ENCODE measurements around the gene GGTA1.
"Not testable (repeated sequence)": the region's sequence is repeated elsewhere in the genome, so short reads cannot be mapped to it uniquely, and the experiment has no call there.

The GGTA1 gene

DNA sequence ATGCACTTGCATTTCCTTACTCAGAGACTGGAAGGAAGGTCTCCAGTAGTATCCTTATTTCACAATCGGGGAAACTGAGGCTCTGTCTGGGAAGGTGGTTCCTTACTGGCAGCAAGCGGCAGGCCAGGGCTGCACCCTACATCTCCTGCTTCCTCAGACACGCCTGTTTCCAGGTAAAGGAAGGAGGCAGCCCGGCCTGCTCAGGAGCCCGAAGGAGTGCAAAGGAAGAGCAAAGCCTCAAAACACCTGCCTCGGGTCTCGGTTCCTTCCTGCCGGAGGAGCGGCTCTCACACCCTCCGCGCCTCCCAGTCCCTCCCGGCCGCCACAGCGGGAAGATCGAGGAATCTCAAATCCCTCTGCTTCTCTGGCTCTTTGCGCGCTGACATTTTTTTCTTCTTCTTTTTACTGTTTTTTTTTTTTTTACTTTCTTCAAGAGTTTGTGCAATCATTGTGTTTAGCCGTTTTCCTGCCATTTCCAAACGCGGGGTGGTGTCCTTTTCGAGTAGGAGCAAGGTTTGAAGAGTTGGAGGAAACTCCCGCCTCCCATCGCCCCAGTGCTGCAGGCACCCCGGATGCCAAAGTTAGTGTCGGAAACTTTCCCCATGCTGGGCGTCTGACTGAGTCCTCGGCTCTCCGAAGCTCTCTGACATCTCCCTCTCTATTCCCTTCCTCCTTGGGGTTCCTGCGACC lies 1.0 kb downstream of the GGTA1 start:
- DNase-seq, result peak; percentile 56

DNA sequence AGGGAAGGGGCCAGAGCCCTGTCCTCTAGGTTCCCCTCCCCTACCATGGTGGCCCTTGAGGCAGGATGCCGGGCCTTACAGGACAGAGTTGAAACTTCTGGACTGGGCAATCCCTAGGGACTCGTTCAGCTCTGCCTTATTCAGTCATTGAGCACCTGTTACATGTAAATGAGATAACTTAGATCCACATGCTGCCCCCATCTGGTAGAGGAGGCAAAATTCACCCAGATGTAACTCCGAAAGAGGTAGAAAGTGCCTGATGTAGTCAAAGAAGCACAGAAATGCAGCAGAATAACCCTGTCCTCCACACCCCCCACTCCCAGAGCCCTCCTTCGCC lies 1.5 kb downstream of the GGTA1 start:
- DNase-seq, result peak; percentile 56

DNA sequence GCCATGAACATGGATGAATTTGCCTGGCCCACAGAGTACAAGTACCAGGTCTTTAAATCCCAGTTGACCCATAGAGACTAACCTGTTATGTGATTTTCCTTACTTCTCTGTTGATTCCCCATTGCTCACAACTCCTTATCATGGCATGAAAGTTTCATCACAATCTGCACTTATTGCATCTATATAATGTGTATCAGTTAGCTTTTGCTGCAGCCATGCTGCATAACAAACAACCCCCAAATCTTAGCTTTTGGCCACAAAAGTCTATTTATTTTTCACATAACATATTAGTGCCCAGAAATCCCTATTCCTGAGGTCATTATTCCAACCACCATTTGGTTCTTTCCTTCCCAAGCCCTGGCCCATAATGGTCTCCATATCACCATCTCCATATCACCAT lies 3.7 kb downstream of the GGTA1 start:
- DNase-seq, result no peak

DNA sequence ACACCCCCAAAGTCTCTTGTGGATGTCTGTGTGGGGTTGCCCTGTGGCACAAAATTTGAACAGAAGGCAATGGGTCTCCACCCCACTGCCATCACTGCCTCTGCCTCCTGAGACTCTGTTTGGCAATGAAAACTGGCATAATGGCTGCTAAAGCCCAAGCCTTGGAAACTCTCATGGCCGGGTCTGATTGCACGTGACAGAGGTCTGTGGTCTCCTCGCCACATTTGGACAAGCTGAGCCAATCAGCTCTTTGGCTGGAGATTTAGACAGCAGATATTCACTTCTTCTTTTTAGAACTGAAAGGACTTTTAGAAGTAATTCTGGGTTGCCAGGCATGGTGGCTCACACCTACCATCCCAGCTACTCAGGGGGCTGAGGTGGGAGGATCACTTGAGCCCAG lies 5.5 kb downstream of the GGTA1 start:
- no peak for DNase-seq

DNA sequence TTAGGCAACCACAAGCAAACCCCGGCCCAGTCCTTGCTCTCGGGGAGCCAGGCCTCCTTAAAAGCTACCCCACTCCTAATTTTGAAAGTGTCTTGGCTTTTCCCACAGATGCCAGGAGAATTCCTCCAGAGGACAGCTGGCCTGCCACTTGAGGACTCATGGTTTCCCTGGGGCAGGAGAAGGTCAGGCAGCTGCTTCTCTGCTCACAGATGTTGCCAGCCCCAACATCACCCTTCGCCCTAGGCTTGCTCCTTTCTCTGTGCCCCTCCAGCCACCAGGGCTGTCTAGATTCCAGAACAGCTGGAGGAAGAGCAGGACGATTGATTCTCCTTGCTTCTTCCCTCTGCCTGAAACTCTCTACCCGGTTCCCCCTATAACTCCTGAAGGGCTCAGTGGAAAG lies 8.5 kb downstream of the GGTA1 start:
- no peak for DNase-seq

DNA sequence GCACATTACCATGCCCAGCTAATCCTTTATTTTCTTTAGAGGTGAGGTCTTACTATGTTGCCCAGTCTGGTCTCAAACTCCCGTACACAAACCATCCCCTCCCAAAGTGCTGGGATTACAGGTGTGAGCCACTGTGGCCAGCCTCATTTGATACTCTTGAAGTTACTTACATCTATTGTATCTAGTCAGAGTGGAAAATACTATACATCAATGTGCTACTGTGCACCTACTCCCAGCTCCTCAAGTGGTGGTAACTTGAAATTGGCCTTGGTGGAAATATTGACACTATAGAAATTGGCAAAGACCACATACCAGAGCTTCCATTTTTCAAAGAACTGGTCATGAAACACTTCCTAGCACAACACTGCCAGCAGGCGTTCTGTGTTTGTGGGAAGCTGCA lies 10.3 kb downstream of the GGTA1 start:
- DNase-seq, result no peak

DNA sequence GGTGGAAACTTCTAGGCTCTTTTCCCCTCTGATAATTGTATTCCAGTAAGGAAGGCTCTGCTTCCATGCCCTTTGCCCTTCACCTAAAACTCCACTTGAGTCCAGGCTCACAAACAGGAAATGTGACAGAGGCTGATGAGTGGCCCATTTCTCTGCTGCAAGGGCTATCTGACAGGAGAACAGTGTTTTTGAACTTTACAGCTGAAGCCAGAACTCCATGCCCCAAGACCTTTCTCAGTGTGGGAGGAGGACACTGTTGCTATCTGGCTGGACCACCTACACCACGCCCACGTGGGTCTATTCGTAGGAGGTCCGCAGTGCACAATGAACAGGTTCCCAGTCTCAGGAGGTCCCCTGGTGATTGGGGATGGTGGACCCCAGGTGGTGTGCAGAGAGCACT lies 13.6 kb downstream of the GGTA1 start:
- DNase-seq, result no peak

DNA sequence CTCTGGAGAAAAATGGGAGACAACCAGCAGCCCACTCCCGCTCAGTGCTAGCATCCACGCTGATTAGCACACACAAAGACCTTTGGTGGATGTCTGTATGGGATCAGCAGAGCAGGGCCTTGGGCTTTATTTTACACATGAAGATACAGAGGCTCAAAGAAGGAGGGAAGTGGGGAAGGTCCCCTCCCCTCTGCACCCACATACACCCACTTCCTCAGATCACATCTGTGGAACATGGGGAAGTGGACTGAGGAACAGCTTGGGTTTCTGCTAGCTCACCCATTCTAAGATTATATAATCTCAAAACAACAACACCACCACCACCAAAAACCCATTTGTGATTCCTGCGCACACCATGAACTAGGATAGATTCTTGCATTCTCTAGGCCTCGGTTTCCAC lies 14.0 kb downstream of the GGTA1 start:
- DNase-seq, result no peak

DNA sequence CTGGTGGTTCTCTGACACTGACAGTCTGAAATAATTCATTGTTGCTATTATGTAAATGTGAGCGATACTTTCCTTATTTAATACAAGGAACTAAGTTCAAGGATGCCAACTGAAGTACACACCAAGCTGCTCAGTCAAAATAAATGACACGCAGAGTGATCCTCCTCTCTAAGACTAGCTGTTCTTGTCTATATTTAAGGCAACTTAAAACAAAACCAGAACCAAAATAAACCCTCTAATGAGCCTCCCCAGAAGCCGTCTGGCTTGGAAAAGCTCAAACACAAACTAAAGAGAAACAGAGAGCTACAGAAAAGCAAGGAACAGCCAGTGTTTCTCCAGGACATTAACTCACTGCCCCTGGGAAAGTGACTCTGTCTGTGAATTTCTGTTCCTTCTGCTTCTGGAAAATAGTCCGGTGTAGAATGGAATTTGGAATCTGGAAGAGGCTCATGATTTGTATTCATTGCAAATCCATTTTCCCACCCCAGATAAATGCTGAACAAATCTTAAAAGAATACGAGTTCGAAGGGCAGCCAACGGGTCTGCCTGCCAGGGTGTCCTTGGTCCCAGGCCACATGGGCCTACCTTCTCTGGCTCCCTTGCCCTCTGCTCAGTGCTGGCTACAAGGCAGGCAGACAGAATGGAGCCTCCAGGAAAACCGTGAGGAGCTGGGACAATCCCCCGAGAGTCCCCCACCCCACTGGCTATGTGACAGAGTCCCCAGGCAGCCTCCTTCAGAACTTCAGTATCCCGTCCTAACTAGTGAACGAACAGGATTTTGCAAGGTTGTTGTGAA lies 14.8 kb downstream of the GGTA1 start:
- DNase-seq, result no peak

DNA sequence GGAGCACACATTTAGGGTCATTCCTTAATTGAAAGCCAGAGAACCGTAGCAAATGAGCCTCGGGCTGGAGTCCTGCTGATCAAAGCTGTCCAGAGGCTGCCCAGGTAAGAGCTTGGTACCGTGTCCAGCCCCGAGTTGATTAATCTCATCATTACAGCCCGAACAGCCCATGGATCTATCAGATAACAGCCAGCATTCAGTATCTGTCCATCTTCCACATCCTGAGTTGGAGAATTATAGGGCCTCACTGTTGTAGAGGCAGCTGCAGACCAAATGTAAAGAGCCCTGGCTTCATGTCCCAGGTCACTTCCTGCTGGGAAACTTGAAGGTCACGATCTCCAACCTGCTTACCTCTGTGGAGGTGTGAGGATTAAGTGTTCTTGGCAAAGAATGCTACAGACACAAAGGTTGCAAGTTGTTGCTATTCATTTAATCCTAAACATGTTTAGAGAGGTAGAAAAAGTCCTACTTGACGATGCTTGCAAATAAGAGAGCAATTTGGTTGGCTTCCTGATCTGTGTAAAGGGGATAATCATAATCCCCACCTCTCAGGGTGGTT lies 16.1 kb downstream of the GGTA1 start:
- DNase-seq, result no peak

DNA sequence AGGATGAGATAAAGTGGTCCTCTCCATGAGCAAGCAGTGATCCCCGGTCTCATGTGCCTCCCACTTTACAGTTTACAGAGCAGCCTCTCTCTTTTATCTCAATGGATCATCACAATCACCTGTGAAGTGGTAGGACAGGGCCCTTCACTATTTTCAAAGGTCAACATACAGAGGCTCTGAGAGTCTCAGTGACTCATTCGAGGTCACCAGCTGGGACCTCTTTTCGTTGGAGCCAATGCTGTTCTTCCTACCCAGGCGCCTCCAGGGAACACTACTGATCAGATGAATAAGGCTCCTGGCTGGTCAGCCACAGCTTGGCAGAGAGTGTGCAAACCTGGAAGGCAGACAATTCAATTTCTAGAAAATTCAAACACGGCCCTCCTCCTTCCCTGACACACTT lies 16.6 kb downstream of the GGTA1 start:
- DNase-seq, result no peak

DNA sequence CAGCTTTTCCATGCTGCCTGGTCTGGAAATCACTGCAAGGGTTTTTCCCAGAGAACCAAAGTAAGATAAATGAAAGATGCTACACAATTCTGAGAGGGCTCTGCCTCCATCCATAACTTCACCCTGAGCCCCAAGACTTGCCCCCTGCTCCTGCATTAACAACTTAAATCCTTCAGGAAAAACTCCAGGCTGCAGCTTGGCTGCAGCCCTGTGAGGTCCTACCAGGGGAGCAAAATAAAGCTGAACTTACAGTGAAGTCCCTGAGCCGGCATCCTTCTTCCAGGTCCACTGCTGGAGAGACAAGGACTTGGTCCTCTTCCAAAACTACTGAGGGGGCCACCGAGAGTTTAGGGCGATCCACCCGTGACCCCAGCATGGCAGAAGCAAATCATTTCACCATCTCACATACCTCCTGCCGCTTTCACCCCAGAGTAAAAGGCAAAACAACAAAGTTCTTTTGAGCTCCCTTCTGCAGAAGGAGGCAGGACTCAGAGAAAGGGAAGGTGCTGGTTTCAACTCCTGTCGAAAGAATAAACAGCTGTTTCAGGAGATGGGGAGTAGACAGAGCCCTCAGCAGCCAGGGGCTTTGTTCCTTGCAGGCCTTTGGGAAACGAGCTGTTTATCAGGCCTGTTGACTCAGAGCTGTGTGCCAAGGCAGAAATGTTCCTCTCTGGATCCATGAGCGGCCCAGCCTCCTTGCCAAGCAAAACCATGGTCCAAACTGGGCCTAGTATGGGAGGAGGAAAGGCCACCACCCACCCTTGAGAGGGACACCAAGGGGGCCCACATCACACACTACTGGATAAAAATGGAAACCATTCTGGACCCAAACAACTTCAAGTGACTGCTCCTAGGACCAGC lies 20.6 kb downstream of the GGTA1 start:
- DNase-seq, result no peak

DNA sequence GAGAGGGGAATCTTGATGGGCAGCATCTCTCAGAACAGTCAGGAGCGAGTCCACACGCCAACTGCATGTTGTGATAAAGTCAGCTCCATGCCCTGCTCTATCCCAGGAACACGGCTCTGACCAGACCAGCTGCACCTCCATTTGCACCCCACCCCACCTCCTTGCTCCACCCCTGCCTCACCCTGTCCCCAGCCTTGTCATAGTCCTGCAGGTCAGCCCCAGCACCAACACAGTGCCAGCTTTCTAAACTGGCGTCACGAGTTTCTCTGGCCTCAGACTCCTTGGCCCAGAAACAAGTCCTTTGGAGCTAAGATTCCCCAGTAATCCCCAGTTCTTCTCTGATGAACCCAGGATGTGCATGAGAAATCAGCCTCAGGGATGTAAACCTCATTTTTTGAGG lies 23.5 kb downstream of the GGTA1 start:
- DNase-seq, result no peak

DNA sequence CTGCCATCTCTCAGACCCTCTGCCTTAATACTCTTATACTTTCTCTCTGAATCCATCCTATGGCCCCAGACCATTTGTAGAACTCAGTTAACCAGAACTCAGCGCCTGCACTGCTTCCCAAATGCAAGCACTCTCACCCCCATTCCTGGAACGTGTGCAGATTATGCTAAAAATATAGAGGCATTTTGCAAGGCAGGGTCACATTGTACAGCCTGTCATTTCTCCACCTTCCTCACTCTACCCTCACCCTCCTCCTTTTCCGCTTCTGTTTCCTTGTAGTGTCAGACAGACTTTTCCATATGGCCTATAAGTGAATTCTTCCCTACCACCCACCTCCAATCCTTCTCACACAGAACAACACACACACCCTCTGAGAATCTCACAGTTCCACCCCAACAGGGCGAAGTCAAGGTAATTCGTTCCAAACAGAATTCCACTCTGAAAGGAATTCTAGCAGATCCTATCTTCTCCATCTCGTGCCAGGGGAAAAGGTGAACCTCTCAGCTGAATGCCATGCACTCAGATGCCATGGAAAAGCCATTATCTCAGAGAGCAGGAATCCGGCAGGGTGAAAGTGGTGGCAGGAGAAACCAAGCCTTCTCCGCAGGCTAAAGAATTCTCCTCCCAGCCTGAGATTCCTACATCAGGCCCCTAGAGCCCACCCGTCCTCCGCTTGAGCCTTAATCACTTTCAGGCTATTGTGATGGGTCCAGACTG lies 25.3 kb downstream of the GGTA1 start:
- DNase-seq, result no peak

DNA sequence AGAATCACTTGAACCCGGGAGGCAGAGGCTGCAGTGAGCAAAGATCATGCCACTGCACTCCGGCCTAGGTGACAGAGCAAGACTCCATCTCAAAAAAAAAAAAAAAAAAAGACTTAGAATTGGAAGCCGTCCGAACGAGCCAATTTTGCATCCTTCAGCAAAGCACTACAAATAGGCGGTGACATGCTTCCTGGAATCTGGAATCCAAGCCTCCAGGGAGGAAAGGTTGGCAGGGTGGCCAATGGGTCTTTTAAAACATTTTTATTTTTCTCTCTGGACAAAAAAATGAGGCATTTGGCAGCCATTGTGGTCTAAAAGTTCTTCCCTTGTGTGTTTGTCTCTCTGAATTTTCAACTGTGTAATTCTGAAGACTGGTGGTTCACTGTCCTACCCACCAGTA lies 26.4 kb downstream of the GGTA1 start:
- no peak for DNase-seq

DNA sequence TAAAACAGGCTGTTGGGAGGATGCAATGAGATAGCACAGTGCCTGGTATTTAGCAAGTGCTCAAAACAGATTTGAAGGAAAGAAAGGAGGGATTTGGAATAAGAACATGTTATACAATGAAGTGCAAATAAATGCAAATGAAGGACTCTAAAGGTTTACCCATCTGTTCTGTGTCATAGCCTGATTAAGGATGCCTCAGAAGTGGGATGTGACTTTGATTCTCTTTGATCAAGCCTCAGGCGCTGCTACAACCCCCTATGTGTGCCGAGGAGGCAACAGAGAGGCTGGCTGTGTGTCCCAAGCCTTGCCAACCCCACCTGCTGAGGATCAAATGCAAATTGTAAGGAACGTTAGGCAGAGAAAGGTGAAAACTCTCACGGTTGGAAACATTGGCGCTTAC lies 27.2 kb downstream of the GGTA1 start:
- no peak for DNase-seq

DNA sequence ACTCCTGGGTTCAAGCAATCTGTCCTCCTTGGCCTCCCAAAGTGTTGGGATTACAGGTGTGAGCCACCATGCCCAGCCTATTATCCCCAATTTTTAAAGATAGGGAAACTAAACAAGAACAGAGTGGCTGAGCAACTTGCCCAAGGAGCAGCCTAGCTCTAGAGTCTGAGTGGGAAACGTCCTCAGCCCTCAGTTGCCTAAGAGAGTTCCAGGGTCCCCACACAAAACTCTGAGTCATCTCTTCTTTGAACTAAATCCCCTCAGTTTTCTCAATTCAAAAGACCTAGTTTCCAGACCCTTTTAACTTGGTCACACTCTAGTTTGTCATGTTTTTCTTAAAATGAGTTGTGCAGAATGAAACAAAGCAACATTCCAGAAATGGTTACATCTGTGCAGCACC lies 33.5 kb downstream of the GGTA1 start:
- DNase-seq, result no peak

DNA sequence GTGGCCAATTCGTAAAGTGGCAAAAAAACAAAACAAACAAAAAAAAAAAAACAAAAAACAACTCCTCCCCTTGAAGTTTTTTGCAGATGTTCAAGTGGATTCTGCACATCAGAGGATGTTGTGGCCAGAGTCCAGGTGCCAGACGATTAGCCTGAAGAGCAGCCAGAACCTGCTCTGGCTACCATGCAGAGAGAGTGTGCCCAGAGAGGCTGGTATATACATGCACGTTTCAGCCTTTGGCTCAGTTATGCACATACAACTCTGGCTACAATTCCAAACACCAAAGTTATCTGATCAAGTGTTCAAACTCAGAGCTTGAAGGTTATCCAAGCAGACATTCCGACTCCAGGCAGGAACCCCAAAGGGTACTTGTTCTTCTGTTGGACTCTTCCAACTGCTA lies 34.7 kb downstream of the GGTA1 start:
- no peak for DNase-seq

DNA sequence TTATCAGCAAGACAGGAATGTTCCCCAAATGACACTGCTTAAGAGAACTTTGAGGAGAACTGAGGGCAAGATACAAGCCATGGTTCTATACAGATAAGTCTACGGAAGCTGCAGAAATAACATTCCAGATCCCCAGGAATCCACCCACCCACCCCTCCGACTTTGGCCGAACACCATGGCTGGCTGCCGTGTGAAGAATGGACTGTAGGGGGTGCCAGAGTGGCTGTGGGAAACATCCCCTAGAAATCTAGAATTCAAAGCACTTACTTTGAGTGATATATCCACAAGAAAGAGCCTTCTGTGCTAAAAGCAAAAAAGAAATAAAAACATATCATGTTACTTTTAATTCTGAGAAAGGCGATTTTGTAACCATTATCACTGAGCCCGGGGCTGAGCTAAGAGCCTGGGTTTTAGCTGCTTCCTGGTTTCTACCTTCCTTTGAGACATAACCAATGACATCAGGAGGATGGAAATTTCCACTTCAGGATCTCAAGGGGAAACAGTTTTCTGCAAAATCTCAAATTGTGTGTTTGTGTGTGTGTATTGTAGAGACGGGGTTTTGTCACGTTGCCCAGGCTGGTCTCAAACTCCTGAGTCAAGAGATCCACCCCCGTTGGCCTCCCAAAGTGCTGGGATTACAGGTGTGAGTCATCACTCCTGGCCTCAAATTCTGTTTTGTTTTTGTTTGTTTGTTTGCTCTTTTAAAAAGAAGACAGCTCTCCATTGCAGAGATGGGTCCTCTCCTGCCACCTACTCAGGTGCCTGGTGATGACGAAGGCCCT lies 36.4 kb downstream of the GGTA1 start:
- peak; percentile 62 for DNase-seq

DNA sequence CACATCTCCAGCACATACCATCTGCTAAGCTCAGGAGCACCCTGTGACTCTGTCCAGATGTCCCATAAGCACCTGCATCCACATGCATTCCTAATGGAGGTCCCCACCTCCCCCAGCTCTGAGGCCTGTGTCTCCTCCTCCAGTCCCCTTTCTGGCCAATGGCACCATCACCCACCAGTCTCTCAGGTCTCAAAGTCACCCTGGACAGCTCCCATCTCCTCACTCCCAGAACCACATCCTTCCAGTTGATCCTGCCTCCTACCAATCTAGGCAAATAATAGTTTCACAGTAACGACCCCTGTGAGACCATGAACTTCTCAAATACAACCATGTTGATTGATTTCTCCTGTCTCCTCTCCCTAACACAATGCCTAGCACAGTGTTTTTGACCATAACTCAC lies 40.1 kb downstream of the GGTA1 start:
- DNase-seq, result no peak

DNA sequence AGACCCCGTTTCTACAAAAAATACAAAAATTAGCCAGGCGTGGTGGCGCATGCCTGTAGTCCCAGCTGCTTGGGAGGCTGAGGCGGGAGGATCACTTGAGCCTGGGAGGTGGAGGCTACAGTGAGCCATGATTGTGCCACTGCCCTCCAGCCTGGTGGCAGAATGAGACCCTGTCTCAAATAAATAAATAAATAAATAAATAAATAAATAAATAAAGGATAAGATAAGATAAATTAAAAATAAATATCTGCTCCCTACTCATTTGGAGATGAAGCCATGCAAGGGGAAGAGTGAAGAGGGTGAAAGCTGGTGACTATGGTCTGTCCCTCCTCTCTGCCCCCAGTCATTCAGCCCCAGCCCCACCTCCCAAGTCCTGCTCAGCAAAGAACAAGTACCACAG lies 41.2 kb downstream of the GGTA1 start:
- DNase-seq, result not testable (repeated sequence)

Measured in activated CD8-positive, alpha-beta memory T cell treated with anti-CD3 and anti-CD28 coated beads, Interleukin-2, amount 50 U/mL, for 48 hours (primary cell).